GM13977 (cell line): ENCODE results near the gene ZSWIM1.

ENCODE experiments used
- DNase-seq: peaks from one replicate; pipeline ENCODE4 v3.0.0; 2012; ENCODE audit warnings: low spot score
- in situ Hi-C: fragments of 300-500 bp; cut with MboI; formaldehyde crosslinking; loops from one replicate; pipeline ENCODE4 v1.12.0; 2022; ENCODE audit warnings: low sequenced_read_pairs, low pct_unique_long_range_greater_than_20kb, mixed read lengths, inconsistent platforms; ENCODE audit not compliant: unreplicated experiment
- TF ChIP-seq, protein P1 (sequence below): IDR thresholded peaks from 2 replicates; pipeline ENCODE4 v1.5.1; 2012; ENCODE audit warnings: mild to moderate bottlenecking, control low read depth; ENCODE audit not compliant: insufficient read depth; ENCODE audit errors: extremely low read depth, missing control alignments

ZSWIM1 gene

GRCh38 chr20:45893831-45894230 lies 12.8 kb downstream of the ZSWIM1 start:
- TF ChIP-seq, protein P1, sequence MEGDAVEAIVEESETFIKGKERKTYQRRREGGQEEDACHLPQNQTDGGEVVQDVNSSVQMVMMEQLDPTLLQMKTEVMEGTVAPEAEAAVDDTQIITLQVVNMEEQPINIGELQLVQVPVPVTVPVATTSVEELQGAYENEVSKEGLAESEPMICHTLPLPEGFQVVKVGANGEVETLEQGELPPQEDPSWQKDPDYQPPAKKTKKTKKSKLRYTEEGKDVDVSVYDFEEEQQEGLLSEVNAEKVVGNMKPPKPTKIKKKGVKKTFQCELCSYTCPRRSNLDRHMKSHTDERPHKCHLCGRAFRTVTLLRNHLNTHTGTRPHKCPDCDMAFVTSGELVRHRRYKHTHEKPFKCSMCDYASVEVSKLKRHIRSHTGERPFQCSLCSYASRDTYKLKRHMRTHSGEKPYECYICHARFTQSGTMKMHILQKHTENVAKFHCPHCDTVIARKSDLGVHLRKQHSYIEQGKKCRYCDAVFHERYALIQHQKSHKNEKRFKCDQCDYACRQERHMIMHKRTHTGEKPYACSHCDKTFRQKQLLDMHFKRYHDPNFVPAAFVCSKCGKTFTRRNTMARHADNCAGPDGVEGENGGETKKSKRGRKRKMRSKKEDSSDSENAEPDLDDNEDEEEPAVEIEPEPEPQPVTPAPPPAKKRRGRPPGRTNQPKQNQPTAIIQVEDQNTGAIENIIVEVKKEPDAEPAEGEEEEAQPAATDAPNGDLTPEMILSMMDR: no peak
- DNase-seq: no peak
- in situ Hi-C loops: no loop called here

- no peak for DNase-seq
- in situ Hi-C loops: no loop called here
- TF ChIP-seq, protein P1: no peak
Measured at GRCh38 chr20:45894797-45895196, 13.8 kb downstream of the ZSWIM1 start.

DNA sequence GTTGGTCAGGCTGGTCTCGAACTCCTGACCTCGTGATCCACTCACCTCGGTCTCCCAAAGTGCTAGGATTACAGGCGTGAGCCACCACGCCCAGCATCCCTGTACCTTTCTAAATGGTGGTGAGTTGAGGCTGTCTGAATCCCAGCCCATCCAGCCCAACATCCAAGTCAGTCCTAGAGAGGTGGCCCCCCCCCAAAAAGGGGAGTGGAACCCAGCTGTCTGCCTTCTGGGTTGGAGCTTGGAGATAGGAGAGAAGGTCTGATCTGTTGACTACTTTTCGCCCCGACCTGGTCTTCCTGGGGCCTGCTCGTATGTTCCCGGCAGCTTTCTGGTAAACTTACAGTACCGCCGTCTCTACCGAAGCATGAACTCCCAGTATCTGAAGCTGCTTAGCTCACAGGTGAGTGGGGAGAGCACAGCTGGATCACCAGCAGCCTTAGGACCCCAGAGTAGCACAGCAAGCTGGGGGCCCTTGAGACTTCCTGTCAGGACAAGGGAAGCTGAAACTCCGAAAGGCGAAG lies 15.7 kb downstream of the ZSWIM1 start:
- no peak for DNase-seq
- in situ Hi-C loops: no loop called here
- TF ChIP-seq, protein P1: no peak

DNA sequence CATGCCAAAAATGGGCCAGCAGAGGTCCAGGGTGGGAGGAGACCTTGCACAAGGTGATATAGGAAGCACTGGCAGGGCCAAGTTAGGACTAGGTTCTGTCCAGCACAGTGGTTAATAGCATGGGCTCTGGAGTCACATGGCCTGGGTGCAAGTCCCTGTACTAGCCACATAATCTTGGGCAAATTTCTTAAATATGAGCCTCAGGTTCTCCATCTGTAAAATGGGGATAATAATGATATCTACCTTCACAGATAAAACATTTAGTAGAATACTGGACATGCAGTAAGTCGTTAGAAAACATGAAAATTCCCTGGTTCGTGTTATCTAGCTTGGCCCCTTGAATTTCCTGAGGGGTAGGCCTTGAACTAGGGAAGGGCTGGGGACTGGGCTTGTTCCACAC lies 16.3 kb downstream of the ZSWIM1 start:
- no peak for DNase-seq
- TF ChIP-seq, protein P1: no peak
- in situ Hi-C loops: no loop called here

- TF ChIP-seq, protein P1: no peak
- DNase-seq: no peak
- in situ Hi-C loops: no loop called here
Measured at GRCh38 chr20:45897692-45898091, 16.7 kb downstream of the ZSWIM1 start.

GRCh38 chr20:45898285-45898684 lies 17.3 kb downstream of the ZSWIM1 start:
- TF ChIP-seq, protein P1: no peak
- DNase-seq: no peak
- in situ Hi-C loops: no loop called here
